K562 (cell line): ENCODE data around the gene PAN2. TPM values are rescaled to one million over a fixed set of nuclear protein-coding genes. Genes with fewer than 3 reads are reported as not detected.

ENCODE experiments used
- CBFA2T2 ChIP-seq: fragments of 450-650 bp; conservative IDR thresholded peaks from 2 replicates; pipeline ENCODE4 v1.6.1; 2017; ENCODE audit warnings: mild to moderate bottlenecking
- CREM ChIP-seq: IDR thresholded peaks from 2 replicates; pipeline ENCODE4 v1.6.1; 2014; ENCODE audit warnings: antibody characterized with exemption, low read depth
- FOS ChIP-seq: IDR thresholded peaks from 3 replicates; pipeline ENCODE4 v1.6.1; 2011; ENCODE audit not compliant: insufficient read length; ENCODE audit errors: extremely low read depth
- JUND ChIP-seq, 2 experiments: IDR thresholded peaks; 2 replicates in 1 of 2; 3 replicates in 1 of 2; pipeline ENCODE4 v1.6.1; 2011; ENCODE audit warnings: borderline replicate concordance in 2 of 2, low read depth in 2 of 2, low read length in 2 of 2, improper control_type of control experiment in 1 of 2, missing biosample characterization in 1 of 2, missing genetic modification characterization in 1 of 2, missing genetic modification reagents in 1 of 2
- KHSRP ChIP-seq: fragments of 450-650 bp; IDR thresholded peaks from 2 replicates; pipeline ENCODE4 v1.6.1; 2017
- MAFF ChIP-seq: IDR thresholded peaks from 2 replicates; pipeline ENCODE4 v1.6.1; 2012; ENCODE audit warnings: low read length, improper control_type of control experiment
- MAFG ChIP-seq: fragments of 450-650 bp; conservative IDR thresholded peaks from 2 replicates; pipeline ENCODE4 v1.6.1; 2016; ENCODE audit warnings: missing genetic modification characterization, missing compliant biosample characterization
- MYNN ChIP-seq, 2 experiments: sonication (generic); formaldehyde crosslinking in 1 of 2; IDR thresholded peaks; 2 replicates each; pipeline versions ENCODE4 v1.5.0 to v1.6.1; 2016 to 2020; ENCODE audit warnings: antibody characterized with exemption in 1 of 2, missing genetic modification reagents in 1 of 2
- RB1 ChIP-seq: fragments of 450-650 bp; IDR thresholded peaks from 2 replicates; pipeline ENCODE4 v1.6.1; 2017; ENCODE audit warnings: low read depth, mild to moderate bottlenecking
- TEAD1 ChIP-seq, 2 experiments: fragments of 450-650 bp in 1 of 2; sonication (generic) in 1 of 2; formaldehyde crosslinking; IDR thresholded peaks; 2 replicates each; pipeline versions ENCODE4 v1.4.0 to v1.8.0; 2020 to 2022; ENCODE audit warnings: mild to moderate bottlenecking in 2 of 2, missing genetic modification reagents in 1 of 2
- ZNF764 ChIP-seq: fragments of 250-450 bp; sonication (Bioruptor Pico); IDR thresholded peaks from 2 replicates; pipeline ENCODE4 v1.4.0; 2020; ENCODE audit warnings: low read depth, mild to moderate bottlenecking, moderate library complexity
- ZNF780A ChIP-seq: fragments of 250-450 bp; sonication (Bioruptor Pico); IDR thresholded peaks from 2 replicates; pipeline ENCODE4 v1.5.0; 2021; ENCODE audit warnings: mild to moderate bottlenecking
- polyA plus RNA-seq, 8 experiments: library from polyadenylated mRNA; depleted of rRNA in 4 of 8; stranded (reverse) in 5 of 8; unstranded in 3 of 8; fragments of >200 nt; fragmentation: Nextera tagmentation in 2 of 8; fragmentation: Illumina TruSeq in 1 of 8; extraction: Ambion mirVana in 2 of 8; extraction: Trizol in 1 of 8; gene quantifications; 2 replicates each; pipeline versions ENCODE4 v1.2.1 to v1.2.3, GENCODE V29; 2011 to 2014; ENCODE audit warnings: inconsistent platforms in 1 of 8, missing spikeins in 1 of 8
- total RNA-seq, 7 experiments: library from RNA; depleted of rRNA in 6 of 7; stranded (reverse); fragments of >200 nt in 6 of 7; fragmentation: Illumina TruSeq in 2 of 7; extraction: Trizol in 2 of 7; gene quantifications; 2 replicates each; pipeline versions ENCODE4 v1.2.1 to v1.2.3, GENCODE V29; 2011 to 2021; ENCODE audit warnings: low replicate concordance in 1 of 7
- TF ChIP-seq, protein P1 (sequence below), 2 experiments: fragments of 450-650 bp in 1 of 2; sonication (generic) in 1 of 2; formaldehyde crosslinking; conservative IDR thresholded peaks; 2 replicates each; pipeline versions ENCODE4 v1.4.0 to v1.8.1; 2020 to 2022; ENCODE audit warnings: mild to moderate bottlenecking in 1 of 2, missing genetic modification reagents in 1 of 2
- TF ChIP-seq, protein P2 (sequence below): fragments of 450-650 bp; IDR thresholded peaks from 2 replicates; pipeline ENCODE4 v1.7.1; 2018; ENCODE audit warnings: mild to moderate bottlenecking, low read depth; ENCODE audit not compliant: partially characterized antibody
- TF ChIP-seq, protein P3 (sequence below), 2 experiments: IDR thresholded peaks; 2 replicates each; pipeline ENCODE4 v1.6.1; 2012; ENCODE audit warnings: improper control_type of control experiment in 2 of 2, low read depth in 2 of 2, low read length in 2 of 2, borderline replicate concordance in 1 of 2

The PAN2 gene
- total and polyA plus RNA-seq, 9 of the 15 experiments (the other 6 are each of a cell fraction or from before 2014, with no cell fraction given): 15.0 to 66.1 (median 25.9) TPM

DNA sequence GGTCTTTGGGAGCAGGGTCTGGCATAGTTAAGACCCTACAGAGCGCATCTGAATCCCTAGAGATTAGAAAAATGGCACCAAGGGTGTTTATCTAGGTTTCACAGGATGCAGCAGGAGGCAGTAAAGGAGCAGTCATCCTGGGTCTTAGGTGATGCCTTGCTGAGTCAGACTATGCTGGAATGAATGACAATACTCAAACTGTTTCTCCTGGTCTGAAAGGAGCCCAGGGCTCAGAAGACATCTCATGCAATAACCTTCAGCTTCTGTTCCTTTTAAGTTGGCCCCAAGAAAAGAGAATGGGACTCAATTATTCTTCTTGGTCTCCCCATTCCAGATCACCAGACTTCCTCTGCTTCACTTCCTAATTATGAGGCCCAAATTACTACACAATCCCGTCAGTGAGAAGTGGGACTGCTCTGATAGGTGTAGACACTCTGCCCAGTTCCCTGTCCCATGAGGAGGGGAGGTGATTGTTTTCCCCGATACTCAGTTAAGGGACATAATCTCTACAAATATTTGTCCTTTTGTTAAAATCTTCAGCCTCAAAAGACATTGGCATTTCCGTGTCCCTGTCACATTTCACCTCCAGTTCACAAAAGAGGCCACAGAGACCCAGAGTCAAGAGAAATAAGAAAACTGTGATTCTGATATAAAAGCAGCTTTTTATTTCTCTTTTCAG, 43.6 kb upstream of the PAN2 start (continued):
- peak; percentile 52; the same call in 1 of the 2 replicates for TF ChIP-seq RB1
- peak; percentile 92 for TF ChIP-seq MAFG
- TF ChIP-seq TEAD1 (CRISPR knock-in tag; IDR thresholded peaks at IDR 0.05): peak; percentile 3 to 69; a peak in 1 of 4 replicates
- TF ChIP-seq MAFF: peak; percentile 88
- TF ChIP-seq, protein P1, sequence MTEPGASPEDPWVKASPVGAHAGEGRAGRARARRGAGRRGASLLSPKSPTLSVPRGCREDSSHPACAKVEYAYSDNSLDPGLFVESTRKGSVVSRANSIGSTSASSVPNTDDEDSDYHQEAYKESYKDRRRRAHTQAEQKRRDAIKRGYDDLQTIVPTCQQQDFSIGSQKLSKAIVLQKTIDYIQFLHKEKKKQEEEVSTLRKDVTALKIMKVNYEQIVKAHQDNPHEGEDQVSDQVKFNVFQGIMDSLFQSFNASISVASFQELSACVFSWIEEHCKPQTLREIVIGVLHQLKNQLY (CRISPR knock-in tag; conservative IDR thresholded peaks at IDR 0.05): no peak
- peak; percentile 41; the same call in 1 of the 2 replicates for TF ChIP-seq CREM
- TF ChIP-seq JUND (IDR thresholded peaks at IDR 0.05; ENCODE audit: borderline replicate concordance, low read depth, low read length): peak; percentile 85
- peak; percentile 81; the same call in 2 of the 3 replicates for TF ChIP-seq JUND (tag; IDR thresholded peaks at IDR 0.05; ENCODE audit: borderline replicate concordance, low read depth, low read length)
- TF ChIP-seq FOS: no peak
- TF ChIP-seq, protein P2, sequence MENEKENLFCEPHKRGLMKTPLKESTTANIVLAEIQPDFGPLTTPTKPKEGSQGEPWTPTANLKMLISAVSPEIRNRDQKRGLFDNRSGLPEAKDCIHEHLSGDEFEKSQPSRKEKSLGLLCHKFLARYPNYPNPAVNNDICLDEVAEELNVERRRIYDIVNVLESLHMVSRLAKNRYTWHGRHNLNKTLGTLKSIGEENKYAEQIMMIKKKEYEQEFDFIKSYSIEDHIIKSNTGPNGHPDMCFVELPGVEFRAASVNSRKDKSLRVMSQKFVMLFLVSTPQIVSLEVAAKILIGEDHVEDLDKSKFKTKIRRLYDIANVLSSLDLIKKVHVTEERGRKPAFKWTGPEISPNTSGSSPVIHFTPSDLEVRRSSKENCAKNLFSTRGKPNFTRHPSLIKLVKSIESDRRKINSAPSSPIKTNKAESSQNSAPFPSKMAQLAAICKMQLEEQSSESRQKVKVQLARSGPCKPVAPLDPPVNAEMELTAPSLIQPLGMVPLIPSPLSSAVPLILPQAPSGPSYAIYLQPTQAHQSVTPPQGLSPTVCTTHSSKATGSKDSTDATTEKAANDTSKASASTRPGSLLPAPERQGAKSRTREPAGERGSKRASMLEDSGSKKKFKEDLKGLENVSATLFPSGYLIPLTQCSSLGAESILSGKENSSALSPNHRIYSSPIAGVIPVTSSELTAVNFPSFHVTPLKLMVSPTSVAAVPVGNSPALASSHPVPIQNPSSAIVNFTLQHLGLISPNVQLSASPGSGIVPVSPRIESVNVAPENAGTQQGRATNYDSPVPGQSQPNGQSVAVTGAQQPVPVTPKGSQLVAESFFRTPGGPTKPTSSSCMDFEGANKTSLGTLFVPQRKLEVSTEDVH: no peak
- TF ChIP-seq, protein P3, sequence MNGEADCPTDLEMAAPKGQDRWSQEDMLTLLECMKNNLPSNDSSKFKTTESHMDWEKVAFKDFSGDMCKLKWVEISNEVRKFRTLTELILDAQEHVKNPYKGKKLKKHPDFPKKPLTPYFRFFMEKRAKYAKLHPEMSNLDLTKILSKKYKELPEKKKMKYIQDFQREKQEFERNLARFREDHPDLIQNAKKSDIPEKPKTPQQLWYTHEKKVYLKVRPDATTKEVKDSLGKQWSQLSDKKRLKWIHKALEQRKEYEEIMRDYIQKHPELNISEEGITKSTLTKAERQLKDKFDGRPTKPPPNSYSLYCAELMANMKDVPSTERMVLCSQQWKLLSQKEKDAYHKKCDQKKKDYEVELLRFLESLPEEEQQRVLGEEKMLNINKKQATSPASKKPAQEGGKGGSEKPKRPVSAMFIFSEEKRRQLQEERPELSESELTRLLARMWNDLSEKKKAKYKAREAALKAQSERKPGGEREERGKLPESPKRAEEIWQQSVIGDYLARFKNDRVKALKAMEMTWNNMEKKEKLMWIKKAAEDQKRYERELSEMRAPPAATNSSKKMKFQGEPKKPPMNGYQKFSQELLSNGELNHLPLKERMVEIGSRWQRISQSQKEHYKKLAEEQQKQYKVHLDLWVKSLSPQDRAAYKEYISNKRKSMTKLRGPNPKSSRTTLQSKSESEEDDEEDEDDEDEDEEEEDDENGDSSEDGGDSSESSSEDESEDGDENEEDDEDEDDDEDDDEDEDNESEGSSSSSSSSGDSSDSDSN (IDR thresholded peaks at IDR 0.05; ENCODE audit: borderline replicate concordance in 1 of 2, low read depth in 2 of 2, low read length in 2 of 2): no peak
- TF ChIP-seq ZNF780A (CRISPR knock-in tag): no peak
- no peak for TF ChIP-seq KHSRP
- TF ChIP-seq MYNN (IDR thresholded peaks at IDR 0.05): peak; percentile 42; the same call in 1 of the 2 replicates
- TF ChIP-seq MYNN (CRISPR knock-in tag; IDR thresholded peaks at IDR 0.05): no peak
- TF ChIP-seq CBFA2T2: peak; percentile 93
- peak; percentile 67; the same call in 1 of the 2 replicates for TF ChIP-seq ZNF764 (CRISPR knock-in tag)
